HG02884 (cell line): ENCODE results near the gene CLRN1.
"Not testable (repeated sequence)": the region's sequence is repeated elsewhere in the genome, so short reads cannot be mapped to it uniquely, and the experiment has no call there.

ENCODE experiments used
- ATAC-seq: cut with Tn5 transposase; IDR thresholded peaks from one replicate; pipeline ENCODE4 v1.9.1; 2021; ENCODE audit warnings: mild to moderate bottlenecking, moderate library complexity; ENCODE audit not compliant: unreplicated experiment

CLRN1 gene, protein sequence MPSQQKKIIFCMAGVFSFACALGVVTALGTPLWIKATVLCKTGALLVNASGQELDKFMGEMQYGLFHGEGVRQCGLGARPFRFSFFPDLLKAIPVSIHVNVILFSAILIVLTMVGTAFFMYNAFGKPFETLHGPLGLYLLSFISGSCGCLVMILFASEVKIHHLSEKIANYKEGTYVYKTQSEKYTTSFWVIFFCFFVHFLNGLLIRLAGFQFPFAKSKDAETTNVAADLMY

DNA sequence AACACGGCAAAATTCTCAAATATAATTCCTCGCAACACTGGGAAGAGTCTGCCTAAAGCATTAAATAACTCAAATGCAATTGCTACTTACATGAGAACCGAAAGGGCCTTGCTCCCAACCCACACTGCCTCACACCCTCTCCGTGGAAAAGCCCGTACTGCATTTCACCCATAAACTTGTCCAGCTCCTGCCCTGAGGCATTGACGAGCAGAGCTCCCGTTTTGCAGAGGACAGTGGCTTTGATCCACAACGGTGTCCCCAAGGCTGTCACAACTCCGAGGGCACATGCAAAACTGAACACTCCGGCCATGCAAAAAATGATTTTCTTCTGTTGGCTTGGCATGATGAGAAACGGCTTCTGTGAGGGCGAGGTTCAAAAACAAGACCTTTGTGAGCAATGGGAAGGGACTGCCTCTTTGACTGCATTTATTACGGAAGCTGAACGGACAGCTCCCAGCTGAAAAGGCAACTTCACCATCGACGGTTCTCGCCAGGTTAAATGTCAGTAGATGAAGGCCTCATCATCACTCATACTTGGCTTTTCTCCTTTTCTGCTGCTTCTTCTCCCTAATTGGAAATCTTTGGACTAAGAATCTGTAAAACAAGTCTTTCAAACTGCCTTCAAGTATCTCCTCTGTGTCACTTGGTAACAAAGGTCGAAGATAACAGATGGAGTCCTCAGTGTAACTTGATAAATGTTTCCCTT is at the start of gene CLRN1:
TSS of gene CLRN1 (minus strand) at position 362 of the 706 bp plus-strand sequence. CDS start at position 343, 19 bp downstream.
- no peak for ATAC-seq

DNA sequence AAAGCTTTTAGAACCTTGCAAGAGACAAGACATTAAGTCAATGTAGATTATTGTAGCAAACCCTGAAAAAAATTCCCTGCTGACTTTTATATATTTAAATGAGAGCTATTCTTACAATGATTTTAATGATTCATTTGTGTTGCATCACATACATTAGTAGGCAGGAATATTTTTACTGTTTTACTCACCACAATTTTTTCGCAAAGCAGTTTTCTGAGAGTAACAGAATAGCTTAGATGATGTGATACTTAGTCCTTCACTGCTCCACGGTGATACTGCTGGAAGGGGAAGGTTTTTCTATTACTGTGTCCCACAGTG is 43.9 kb upstream of the CLRN1 start:
- ATAC-seq, result no peak

DNA sequence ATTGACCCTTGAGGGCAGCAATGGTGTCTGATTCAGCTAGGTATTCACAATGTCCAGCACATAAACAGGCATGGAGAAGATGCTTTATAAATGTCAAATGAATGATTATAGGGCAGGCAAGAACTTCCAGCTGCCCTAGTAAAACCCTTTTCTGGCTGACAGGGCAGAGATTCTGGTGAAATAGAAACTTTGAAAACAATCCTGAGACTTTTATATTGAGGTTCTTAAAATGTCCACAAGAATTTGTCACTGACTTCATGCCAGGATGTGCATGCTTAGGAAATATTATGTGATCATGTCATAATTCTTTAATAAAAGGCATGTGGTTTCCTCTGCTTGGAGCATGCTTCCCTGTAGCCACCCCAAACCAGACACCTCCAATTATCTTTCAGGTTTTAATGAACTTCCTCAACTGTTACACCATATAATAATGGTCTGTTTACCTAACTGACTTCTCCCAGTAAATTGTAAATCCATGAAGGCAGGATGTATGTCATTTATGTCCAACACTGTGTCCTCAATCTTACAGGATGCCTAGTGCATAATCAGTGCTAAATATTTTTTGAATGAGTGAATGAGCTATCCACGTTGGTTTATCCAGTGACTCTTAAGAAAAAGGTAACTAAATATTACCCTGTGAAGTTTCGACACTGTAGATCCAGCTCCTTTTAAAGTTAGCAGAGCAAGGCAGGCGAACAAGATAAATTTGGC is 43.4 kb upstream of the CLRN1 start:
- no peak for ATAC-seq

DNA sequence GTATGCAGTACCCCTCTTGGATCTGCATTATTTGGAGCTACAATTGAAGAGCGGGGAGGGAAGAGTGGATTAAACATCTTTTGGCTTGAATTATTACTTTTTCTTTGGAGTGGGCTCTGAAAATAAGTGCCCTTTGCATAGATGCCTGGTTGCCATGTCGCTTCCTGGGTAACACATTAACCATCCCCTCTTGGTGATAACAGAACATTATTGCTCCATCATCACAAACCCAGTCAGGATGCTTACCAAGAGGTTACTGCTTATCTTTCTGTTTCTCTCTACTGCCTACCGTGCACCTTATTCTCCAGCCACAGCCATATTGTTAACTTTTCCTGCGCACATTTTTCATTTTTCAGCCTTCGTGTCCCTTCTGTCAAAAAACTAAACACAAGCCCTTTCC is 42.7 kb upstream of the CLRN1 start:
- no peak for ATAC-seq

DNA sequence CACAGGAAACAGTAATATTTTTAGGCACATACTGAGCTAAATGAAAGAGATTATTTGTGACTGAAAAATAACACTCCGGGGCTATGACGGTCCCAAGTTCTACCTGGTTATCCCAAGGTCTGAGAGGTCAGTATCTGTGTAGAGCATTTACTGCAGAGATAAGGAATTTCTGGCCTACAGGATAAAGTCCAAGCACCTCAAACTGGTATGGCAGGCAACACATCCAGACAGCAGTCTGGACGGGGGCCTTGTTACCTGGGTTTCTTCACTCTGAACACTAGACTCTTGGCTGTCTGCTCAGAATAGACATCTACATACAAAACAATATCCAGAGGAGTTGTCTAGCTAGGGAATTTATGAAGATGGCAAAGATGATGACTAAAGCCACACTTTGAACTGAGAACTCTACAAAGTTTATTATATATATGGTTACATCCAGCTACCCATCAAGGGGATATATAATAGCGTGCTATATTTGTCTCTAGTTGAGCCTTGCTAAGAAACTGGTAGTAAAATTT is 42.0 kb upstream of the CLRN1 start:
- ATAC-seq, result no peak

DNA sequence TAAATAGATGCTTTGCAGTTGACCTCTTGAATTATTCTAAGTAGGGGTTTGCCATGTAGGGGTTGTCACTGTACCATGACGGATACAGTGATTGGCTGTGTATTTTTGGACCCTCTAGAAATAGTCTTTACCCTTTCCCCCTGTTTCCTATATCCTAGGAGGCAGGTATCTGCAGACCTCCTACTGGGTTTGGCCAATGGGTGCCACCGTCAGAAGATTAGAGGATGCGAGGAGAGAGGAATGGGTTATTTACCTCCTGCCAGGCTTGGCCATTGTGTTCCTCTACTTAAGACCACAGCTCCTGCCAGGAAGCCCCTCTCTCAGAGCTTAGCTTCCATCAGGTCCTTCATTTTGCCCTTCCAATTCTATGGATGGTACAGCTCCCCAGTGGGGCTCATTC is 40.2 kb upstream of the CLRN1 start:
- no peak for ATAC-seq

DNA sequence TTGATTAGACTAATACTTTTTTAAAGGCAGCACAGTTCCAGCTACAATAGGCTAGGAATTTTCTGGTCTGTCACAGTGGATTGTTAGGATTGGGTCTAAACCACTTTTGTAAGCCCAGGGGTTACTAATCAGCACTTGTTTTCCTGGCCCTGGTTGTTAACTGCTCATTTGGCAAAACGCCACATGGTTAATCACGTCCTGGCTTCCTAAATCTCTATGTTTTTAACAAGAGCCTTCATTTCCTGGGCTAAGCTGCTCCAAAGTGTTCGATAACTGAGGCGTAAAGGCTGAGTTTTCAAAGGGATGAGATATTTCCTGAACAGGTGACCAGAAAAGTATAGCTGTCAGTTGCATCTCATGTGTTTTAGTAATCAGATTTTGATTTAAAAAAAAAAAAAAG is 38.9 kb upstream of the CLRN1 start:
- ATAC-seq, result no peak

DNA sequence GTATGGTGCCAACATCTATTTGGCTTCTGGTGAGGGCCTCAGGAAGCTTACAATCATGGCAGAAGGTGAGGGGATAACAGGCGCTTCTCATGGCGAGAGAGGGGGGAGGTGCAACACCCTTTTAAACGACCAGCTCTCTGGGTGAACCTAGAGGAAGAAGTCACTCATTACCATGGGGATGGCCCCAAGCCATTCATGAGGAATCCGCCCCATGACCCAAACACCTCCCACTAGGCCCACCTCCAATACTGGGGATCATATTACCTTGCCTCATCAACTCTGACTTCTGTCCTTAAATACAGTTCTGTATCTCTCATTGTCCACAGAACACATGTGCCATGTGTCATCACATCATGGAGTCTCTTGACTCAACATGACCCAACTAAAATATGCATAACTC is 37.5 kb upstream of the CLRN1 start:
- no peak for ATAC-seq

DNA sequence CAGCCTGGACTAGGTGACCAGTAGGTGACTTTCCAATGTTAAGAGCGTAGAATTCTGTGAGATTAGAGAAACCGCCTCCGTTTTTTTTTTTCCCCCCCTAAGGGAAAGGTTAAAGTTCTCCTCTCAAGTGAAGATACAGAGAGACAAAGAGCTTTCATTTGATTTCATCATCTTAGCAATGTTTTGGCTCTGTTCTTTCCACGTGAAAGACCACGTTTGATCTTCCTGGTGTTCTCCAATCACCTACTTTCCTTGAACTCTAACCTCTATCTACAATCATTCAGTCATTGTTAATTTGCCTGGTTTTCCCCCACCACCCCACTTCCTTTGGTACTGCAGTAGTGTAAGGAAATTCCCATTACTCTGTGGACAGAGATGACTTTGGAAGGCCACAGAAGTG is 36.9 kb upstream of the CLRN1 start:
- ATAC-seq, result no peak

DNA sequence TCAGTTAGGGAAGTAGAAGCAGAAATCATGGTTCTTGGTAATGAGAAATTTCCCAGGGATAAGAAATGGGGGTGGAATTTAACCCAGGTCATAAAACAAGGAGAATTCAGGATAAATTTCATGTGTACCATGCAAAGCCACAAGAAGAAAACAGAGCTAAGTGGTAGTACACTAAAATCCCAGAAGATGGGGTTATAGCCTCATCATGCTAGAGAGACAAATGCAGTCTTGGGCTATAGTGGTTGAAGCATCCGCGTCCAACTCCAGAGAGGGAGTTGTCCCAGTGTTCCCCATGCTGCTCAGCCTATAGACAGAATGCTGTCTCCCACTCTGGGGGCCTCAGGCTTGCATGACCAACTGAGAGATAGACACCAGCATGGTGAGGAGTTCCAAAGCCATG is 36.2 kb upstream of the CLRN1 start:
- no peak for ATAC-seq

DNA sequence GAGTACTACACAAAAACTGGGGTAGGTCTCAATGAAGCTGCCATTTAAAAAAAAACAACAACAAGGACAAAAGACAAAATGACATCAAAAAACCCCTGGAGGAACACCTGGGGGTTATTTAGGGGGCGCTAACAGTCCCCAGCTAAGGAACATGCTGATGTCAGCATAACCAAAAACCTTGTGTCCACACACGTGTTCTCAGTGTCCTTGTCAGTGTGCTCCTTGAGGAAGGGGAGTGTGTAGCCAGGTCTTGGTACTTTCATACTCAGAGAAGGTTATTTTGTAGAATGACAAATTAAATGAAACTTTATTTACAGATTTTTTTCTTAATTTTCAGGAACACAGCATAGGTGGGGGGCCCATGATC is 31.2 kb upstream of the CLRN1 start:
- no peak for ATAC-seq

DNA sequence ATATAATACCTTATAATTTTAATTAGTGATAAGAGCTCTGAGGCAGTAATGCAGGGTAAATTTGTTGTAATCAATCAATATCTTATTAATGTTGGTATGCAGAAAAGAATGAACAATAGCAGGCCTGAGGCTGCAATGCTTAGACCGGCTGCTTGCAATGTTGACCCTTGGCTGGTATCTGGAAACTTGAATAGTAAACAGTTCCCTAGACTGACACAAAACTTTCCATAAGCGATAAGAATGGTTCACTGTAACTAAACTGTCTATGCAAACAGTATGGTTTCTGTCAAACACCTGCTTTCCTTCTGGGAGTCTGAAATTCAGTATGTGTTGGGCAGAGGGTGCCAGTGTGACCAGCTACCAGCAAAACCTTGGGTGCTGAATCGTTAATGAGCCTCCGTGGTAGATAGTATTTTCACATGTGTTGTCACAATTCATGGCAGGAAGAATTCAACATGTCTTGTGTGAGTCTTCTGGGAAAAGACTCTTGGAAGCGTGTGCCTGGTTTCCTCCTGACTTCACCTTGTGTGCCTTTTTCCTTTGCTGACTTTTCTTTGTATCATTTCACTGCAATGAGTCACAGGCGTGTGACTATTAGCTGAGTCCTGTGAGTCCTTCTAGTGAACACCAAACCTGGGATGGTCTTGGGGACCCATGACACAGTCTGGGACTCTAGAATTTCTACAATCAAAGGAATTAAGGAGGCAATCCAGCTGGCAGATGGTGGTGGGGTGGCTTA is 30.7 kb upstream of the CLRN1 start:
- no peak for ATAC-seq

DNA sequence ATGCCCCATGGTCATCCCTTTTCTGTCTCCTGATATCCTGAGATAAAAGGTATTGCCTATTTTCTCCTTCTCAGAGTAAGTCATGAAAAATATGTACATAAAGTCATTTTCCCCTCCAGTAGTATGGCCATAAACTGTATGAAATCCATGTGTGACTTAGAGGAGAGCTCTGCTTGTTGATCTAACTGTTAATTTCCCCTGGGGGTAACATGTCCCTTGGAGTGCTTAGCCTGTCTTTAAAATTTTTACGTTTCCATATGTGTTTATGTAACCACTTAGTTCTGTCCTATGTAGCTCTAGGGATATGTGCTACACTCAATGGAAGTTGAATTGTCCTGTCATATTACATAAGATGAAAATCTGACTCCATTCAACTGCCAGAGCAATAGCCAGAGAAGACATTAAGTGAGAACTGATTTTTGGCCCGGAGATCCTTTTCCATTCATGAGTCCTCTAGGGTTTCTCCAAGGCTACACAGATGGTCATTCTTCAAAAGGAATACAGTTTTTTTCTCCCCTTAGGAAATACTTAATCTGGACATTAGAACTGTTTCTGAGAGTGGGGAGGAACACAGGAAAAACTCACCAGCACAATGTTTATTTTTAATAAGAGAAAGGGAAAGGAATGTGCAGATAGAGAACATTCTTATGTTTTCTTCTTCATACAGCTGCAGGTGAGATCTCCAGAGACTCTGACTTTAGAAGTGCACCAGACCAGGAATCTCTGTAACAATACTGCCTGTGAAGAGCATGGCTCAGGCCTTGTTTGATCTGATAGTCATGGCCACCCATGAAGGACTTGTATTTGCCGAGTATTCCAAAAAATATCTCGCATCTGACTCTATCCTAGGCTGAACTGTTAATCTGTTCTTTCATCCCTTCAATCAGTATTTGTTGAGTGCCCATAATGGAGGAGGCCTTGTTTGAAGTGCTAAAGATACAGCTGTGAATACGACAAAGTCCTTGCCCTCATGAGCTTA is 29.8 kb upstream of the CLRN1 start:
- no peak for ATAC-seq

DNA sequence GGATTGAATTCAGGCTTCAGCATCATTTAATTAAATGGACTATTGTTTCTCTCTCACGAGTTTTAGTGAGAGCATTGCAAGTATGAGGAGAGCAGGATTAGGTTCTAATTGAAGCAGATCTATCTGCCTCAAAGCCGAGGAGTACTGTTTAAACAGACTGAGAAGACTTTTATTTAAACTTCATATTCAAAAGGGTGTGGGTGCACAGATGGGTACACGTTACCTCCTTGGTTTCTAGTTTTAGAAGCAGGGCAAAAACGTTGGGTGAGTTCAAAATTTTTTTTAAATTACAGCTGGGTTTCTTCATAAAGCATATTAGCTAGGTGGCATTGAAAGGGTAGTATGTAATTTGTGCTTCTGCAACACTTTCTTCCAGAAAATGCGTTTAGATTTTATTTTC is 26.5 kb upstream of the CLRN1 start:
- no peak for ATAC-seq

DNA sequence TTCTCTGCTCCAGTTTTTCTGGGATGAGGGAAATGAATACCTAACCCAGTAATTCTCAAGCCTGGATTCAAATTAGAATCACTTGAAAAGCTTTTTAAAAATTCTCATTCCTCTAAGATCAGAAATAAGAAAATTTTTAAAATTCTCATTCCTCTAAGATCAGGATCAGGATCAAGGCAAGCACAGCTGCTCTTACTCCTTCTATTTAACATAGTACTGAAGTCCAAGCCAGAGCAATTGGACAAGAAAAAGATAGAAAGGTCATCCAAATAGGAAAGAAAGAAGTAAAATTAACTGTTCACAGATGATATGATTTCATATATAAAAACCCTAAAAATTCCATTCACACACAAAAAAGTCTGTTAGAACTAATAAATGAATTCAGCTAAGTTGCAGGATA is 24.2 kb upstream of the CLRN1 start:
- ATAC-seq, result no peak

DNA sequence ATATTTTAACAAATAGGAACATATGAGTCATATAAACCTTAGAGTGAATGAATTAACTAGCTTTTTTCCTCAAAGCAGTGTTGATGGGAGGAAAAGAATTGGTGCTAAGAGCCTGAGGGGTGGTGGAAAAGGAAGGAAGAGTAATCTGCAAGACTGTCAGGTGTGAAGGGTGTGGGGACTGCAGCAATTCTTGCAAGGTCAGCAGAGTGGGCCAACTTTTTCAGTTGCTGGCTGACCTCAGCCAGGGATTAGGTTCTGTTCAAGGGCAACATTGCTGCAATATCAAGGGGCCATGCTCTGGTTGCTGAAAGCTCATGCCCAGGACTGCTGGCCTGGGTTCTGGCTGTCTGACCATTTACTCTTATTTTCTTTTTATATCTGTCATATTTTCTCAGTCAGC is 23.0 kb upstream of the CLRN1 start:
- no peak for ATAC-seq

DNA sequence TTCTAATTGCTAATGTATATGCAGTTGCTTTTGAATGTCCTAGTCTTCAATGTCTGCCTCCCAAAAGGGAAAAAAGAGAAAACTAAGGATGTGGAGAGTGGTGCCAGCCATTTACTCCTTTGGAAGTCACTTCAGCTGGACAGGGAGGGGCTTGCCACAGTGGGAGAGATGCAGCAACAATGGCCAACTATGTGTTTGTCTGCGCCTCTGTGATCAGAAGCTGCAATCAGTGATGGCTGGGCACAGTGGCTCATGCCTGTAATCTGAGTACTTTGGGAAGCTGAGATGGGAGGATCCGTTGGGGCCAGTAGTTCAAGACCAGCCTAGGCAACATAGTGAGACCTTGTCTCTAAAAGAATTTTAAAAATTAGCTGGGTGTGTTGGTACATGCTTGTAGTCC is 16.7 kb upstream of the CLRN1 start:
- ATAC-seq, result no peak

DNA sequence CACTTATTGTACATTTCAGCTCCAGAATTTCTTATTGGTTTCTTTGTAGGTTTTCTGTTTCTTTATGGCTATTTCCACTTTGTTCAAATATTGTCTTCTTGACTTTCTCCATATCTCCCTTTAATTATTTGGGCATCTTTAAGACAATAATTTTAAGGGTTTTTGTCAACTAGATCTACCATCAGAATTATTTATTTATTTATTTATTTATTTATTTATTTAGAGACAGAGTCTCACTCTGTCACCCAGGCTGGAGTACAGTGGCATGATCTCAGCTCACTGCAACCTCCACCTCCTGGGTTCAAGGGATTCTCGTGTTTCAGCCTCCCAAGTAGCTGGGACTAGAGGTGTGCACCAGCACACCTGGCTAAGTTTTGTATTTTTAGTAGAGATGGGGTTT is 15.9 kb upstream of the CLRN1 start:
- not testable (repeated sequence) for ATAC-seq

DNA sequence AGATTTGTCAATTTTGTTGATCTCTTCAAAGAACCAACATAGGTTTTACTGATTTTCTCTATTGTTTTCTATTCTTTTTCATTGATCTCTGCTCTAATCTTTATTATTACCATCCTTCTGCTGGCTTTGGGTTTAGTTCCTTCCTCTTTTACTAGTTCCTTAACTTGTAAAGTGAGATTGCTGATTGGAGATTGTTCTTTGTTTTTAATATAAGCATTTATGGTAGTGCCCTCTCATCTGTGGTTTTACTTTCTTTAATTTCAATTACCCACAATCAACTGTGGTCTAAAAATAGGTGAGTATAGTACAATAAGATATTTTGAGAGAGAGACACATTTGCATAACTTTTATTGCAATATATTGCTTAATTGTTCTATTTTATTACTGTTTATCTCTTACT is 13.2 kb upstream of the CLRN1 start:
- ATAC-seq, result no peak

DNA sequence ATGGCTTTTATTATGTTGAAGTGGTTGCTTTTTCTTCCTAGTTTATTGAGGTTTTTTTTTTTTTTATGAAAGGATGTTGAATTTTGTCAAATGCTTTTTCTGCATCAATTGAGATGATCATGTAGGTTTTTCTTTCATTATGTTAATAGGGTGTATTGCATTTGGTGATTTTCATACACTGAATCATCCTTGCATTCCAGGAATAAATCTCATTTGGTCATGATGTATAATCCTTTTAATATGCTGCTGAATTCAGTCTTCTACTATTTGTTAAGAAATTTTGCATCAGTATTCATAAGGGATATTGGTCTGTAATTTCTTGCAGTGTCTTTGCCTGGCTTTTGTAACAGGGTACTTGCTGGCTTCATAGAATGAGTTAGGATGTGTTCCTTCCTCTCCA is 11.5 kb upstream of the CLRN1 start:
- no peak for ATAC-seq
